Glutamatergic neuron (in vitro differentiated cells): ENCODE data around the gene STARD10. TPM values are rescaled to one million over a fixed set of nuclear protein-coding genes. Genes with fewer than 3 reads are reported as not detected.
"Not testable (repeated sequence)": the region's sequence is repeated elsewhere in the genome, so short reads cannot be mapped to it uniquely, and the experiment has no call there.

Source experiments
- DNase-seq: peaks from one replicate; pipeline ENCODE4 v3.0.0; 2022
- H3K27ac Mint-ChIP-seq: one replicate; pipeline ENCODE4 v1.8.0; 2020; ENCODE audit warnings: mild to moderate bottlenecking, mixed read lengths, inconsistent platforms; ENCODE audit not compliant: unreplicated experiment
- H3K27me3 Mint-ChIP-seq: one replicate; pipeline ENCODE4 v1.8.0; 2020; ENCODE audit warnings: mild to moderate bottlenecking, moderate library complexity, mixed read lengths, inconsistent platforms; ENCODE audit not compliant: unreplicated experiment
- H3K36me3 Mint-ChIP-seq: one replicate; pipeline ENCODE4 v1.8.0; 2020; ENCODE audit warnings: mild to moderate bottlenecking, mixed read lengths, inconsistent platforms; ENCODE audit not compliant: unreplicated experiment
- H3K4me1 Mint-ChIP-seq: one replicate; pipeline ENCODE4 v1.8.0; 2020; ENCODE audit warnings: mild to moderate bottlenecking, low read depth, mixed read lengths, inconsistent platforms; ENCODE audit not compliant: unreplicated experiment
- H3K4me3 Mint-ChIP-seq: one replicate; pipeline ENCODE4 v1.8.0; 2020; ENCODE audit warnings: mild to moderate bottlenecking, mixed read lengths, inconsistent platforms; ENCODE audit not compliant: unreplicated experiment
- H3K9me3 Mint-ChIP-seq: one replicate; pipeline ENCODE4 v1.8.0; 2020; ENCODE audit warnings: mild to moderate bottlenecking, moderate library complexity, mixed read lengths, inconsistent platforms; ENCODE audit not compliant: unreplicated experiment
- CTCF ChIP-seq: fragments of 200-600 bp; sonication (generic); IDR thresholded peaks from one replicate; pipeline ENCODE4 v1.5.0; 2021; ENCODE audit not compliant: partially characterized antibody, unreplicated experiment
- total RNA-seq: library from RNA; stranded (reverse); fragmentation: NEBNext Ultra II Directional; extraction: Animal tissue kit (Norgen Biotek cat#: 25700); gene quantifications from one replicate; pipeline ENCODE4 v1.2.1, GENCODE V29; 2021; ENCODE audit not compliant: unreplicated experiment

STARD10 gene
- total RNA-seq, 1 donor from 2014 or later: 13.5 TPM

GRCh38 chr11:72829178-72829577 is 35.3 kb upstream of the STARD10 start:
- no peak for TF ChIP-seq CTCF
- Mint-ChIP-seq H3K36me3 (no peaks in the 10 kb centered on the region), H3K4me3 (no peak overlapping the region), H3K27ac (no peak overlapping the region), H3K27me3 (peaks cover 2% of the 10 kb centered on the region), H3K4me1 (peaks cover 6% of the 10 kb centered on the region), H3K9me3 (peaks cover under 1% of the 10 kb centered on the region)
- no peak for DNase-seq

GRCh38 chr11:72828692-72829101 is 34.9 kb upstream of the STARD10 start:
- Mint-ChIP-seq H3K27ac (no peak overlapping the region), H3K9me3 (peaks cover 2% of the 10 kb centered on the region), H3K27me3 (peaks cover 2% of the 10 kb centered on the region), H3K36me3 (no peaks in the 10 kb centered on the region), H3K4me1 (peaks cover 6% of the 10 kb centered on the region), H3K4me3 (no peak overlapping the region)
- TF ChIP-seq CTCF: no peak
- no peak for DNase-seq

GRCh38 chr11:72828081-72828567 is 34.3 kb upstream of the STARD10 start:
- H3K27me3 Mint-ChIP-seq: peaks cover 2% of the 10 kb centered on the region
- H3K27ac Mint-ChIP-seq: no peak overlapping the region
- H3K4me1 Mint-ChIP-seq: peaks cover 6% of the 10 kb centered on the region
- H3K9me3 Mint-ChIP-seq: peaks cover 2% of the 10 kb centered on the region
- H3K36me3 Mint-ChIP-seq: no peaks in the 10 kb centered on the region
- TF ChIP-seq CTCF: no peak
- no peak for DNase-seq
- no peak overlapping the region for H3K4me3 Mint-ChIP-seq

GRCh38 chr11:72827656-72828055 is 33.8 kb upstream of the STARD10 start:
- not testable (repeated sequence) for DNase-seq, H3K4me1 Mint-ChIP-seq, H3K4me3 Mint-ChIP-seq, H3K36me3 Mint-ChIP-seq, H3K27ac Mint-ChIP-seq, H3K9me3 Mint-ChIP-seq, H3K27me3 Mint-ChIP-seq

GRCh38 chr11:72826942-72827480 is 33.2 kb upstream of the STARD10 start:
- H3K4me3 Mint-ChIP-seq: no peak overlapping the region
- peaks cover 2% of the 10 kb centered on the region for H3K27me3 Mint-ChIP-seq
- H3K4me1 Mint-ChIP-seq: peaks cover 3% of the 10 kb centered on the region
- peaks cover 2% of the 10 kb centered on the region for H3K9me3 Mint-ChIP-seq
- H3K36me3 Mint-ChIP-seq: no peaks in the 10 kb centered on the region
- no peak for DNase-seq
- no peak for TF ChIP-seq CTCF
- no peak overlapping the region for H3K27ac Mint-ChIP-seq
